SKM-1 treated with dmso at 0.1 percent for 144 hours (cell line): Measurements from ENCODE around the gene MAGI2.
"Not testable (repeated sequence)": the region's sequence is repeated elsewhere in the genome, so short reads cannot be mapped to it uniquely, and the experiment has no call there.

ENCODE experiments used
- DNase-seq: peaks from one replicate; lab custom pipeline; 2025; ENCODE audit not compliant: unreplicated experiment; lab: John Stamatoyannopoulos, UW

Gene MAGI2

DNA sequence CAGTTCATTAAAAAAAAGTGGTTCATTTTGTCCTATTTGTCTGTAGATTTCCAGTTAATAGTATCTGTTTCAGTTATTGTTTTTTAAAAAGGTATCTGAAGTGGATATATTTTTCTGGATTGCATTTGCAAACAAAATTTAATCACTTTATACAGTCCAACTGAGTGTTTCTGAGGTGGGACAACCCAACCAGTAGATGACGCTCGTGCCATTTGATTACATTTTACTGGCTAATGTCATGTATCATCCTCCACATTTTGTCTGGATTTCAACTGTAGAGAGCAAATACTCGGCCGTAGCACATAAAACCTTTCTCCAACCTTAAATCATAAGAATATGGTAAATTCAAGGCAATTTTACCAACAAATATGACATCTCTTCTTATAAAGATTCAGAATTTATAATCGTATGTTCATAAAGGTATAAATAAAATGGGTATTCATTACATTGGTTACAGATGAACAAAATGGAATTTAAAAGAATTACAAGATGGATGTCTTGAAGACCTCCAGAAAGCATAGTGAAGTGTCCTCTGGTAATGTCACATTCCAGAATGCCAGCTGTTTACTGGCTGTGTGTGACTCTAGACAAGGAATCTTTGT is 865.9 kb downstream of the MAGI2 start:
- no peak for DNase-seq

- DNase-seq, result peak; percentile 33
Measured at GRCh38 chr7:78585980-78586379, 867.5 kb downstream of the MAGI2 start.

GRCh38 chr7:78578686-78579085 is 874.8 kb downstream of the MAGI2 start:
- DNase-seq, result no peak

DNA sequence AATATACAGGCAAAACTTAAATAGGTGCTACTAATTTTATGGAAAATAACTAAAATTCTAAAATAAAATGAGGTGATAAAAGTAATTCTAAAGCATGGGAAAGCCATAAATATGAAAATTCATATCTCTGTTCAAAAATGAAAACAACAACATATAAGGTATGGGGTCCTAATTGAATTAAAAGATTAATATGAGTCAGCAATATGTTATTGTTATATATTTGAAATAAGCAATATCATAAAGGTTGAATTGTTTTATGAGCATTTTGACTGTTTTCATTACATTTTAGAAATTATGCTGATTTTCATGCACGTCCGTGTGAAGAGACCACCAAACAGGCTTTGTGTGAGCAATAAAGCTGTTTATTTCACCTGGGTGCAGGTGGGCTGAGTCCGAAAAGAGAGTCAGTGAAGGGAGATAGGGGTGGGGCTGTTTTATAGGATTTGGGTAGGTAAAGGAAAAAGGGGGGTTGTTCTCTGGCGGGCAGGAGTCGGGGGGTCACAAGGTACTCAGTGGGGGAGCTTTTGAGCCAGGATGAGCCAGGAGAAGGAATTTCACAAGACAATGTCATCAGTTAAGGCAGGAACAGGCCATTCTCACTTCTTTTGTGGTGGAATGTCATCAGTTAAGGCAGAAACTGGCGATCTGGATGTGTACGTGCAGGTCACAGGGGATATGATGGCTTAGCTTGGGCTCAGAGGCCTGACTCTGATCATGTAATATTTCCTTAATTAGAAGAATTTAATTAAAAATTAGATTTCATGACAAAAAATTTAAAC is 876.1 kb downstream of the MAGI2 start:
- DNase-seq, result not testable (repeated sequence)

- peak; percentile 7 for DNase-seq
Measured at GRCh38 chr7:78576236-78576635, 877.2 kb downstream of the MAGI2 start.

DNA sequence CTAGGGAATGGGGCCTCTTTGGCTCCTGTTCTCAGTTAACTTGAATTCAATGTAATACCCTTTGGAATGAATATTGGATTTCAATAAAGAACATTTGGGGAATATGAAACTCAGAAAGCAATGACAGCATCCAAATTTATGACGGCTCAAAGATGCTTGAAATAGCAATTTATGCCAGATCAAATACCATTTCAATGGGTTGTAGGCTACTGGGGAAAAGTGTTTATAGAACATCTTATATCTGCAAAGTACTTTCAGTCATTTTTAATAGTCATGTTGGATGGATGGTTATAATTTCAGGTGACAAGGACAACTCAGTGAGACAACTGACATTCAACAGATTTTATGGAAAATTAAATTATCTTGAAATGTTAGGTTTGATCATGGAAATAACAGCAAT is 882.2 kb downstream of the MAGI2 start:
- no peak for DNase-seq

DNA sequence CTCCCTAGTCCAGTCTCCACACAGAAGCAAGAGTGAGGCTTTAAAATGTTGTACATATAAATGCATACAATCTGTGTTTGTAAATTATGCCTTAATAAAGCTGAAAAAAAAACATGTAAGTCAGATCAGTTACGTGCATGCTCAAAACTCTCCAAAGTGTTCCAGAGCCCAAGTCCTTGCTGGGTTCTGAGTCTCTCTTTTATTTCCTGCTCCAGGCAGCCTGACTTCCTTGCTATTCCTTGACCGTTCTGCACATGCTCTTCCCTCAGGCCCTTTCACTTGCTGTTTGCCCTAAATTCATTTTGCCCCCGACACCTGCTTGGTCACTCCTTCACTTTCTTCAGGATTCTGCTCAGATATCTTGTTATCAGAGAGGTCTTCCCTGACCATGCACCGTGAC is 884.8 kb downstream of the MAGI2 start:
- DNase-seq, result no peak

DNA sequence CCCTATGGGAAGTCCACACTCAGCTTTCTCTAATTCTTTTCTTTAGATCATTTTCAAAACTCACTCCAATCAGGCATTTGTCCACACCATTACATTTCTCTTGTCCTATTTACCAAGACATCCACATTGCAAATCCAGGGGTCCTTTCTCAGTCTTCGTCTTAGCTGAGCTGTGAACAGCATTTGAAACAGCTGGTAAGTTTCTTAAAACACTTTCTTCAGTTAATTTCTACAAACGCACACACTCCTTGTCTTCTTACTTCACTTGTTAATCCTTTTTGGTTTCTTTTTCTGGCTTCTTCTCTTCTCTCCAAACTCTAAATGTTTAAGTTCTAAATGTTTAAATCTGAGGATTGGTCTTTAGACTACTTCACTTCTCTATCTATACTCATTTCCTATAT is 885.6 kb downstream of the MAGI2 start:
- no peak for DNase-seq

GRCh38 chr7:78565784-78566183 is 887.7 kb downstream of the MAGI2 start:
- DNase-seq, result no peak

DNA sequence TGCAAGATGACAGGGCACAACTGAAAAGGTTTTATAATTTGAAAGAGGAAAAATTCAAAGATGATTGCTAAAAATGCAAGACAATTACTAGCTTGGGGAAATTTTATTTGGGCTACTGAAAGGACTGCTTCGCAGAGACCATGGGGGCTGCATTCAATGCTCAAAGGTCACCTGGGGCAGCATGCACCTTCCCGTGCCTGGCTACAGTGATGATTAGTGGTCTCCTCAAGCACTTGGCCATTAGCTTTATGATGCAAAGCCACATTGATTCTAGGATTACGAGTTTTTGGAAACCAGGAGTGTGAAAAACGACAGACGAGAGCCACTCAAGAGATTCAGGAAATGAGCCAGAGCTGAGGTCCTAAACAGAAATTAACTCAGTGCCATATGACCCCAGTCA is 890.3 kb downstream of the MAGI2 start:
- no peak for DNase-seq

GRCh38 chr7:78562191-78562590 is 891.3 kb downstream of the MAGI2 start:
- no peak for DNase-seq

DNA sequence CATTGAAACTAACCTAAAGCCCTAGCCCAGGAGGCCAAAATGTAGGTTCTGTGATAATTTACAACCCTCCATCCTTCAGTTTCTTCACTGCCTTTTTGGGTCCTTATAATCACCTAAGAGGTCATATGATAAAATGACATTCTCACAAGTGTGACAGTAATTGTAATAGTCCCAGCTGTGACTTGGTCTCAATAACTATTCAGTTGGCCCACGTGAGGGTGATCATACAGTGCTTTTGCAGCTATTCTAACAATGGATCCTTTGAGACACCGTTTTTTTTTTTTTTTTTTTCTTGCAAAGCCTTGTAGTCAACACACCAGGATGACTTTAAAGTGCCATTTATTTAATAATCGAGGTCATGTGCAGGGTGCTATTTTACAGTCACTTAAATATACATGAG is 894.9 kb downstream of the MAGI2 start:
- DNase-seq, result no peak

DNA sequence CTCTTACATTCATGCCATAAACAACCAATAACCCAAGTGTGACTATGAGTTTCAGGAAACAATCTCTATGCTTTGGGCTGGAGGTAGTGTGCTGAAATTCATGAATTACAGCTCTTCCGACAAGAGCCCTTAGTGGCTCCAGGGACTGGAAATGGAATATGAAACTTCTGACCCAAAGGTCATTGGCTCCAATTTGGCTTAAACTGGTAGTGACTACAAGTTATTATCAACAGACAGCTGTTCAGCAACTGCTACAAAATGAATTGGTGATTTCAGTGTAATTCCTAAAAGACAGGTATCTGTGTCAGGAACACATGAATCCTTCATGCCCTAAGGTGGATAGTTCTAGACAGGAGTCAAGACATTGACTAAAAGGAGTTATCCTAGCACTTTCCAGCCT is 909.5 kb downstream of the MAGI2 start:
- no peak for DNase-seq

- no peak for DNase-seq
Measured at GRCh38 chr7:78542981-78543380, 910.5 kb downstream of the MAGI2 start.

DNA sequence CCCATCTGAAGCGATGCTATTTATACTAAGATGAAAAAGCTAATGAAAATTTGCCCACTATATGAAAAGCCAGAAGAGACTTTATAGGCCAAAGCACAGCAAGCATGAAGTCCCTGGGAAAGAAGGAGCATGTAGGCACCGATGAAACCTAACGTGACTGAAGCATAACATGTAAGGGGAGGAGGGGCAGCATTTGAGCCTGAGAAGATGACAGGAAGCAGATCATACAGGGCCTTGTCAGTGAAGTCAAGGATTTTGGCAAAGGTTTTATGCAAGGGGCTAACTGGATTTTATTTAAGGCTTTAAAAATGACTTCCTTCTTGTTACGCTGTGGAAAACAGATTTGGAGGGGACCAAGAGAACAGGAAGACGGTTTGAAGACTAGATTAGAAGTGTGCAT is 910.9 kb downstream of the MAGI2 start:
- DNase-seq, result no peak

- no peak for DNase-seq
Measured at GRCh38 chr7:78539825-78540224, 913.6 kb downstream of the MAGI2 start.

GRCh38 chr7:78535655-78536054 is 917.8 kb downstream of the MAGI2 start:
- no peak for DNase-seq

DNA sequence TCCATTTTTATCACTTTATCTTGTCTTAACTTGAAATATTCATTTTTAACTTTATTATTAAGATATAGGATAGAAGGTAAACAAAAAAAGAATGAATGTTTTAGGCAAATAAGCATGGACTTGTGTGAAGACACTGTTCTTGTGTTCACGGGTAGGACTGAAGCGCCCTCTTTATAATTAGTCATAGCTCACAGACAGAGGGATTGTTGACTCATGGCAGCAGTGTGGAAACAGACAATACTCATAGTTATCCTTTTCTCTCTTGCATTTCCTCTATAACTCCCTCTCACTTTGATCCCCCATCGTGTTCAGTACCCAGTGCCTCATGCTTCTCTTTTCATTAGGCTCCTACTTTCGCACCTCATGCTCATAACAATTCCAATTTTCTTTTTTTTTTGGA is 923.1 kb downstream of the MAGI2 start:
- DNase-seq, result no peak

DNA sequence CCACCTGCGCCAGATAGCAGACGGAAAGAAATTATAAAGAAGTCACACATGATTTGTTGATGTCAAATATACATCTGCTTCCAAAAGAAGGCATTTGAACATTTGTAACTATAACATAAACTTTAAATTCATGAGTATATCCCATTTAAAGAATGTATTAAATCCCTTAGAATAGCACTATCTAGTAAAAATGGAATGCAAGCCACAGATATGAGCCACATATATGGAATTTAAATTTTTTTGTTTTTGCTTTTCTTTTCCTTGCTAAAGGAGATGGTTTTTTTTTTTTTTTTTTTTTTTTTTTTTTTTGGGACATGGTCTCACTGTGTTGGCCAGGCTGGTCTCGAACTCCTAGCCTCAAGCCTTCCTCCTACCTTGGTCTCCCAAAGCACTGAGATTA is 924.1 kb downstream of the MAGI2 start:
- DNase-seq, result no peak

DNA sequence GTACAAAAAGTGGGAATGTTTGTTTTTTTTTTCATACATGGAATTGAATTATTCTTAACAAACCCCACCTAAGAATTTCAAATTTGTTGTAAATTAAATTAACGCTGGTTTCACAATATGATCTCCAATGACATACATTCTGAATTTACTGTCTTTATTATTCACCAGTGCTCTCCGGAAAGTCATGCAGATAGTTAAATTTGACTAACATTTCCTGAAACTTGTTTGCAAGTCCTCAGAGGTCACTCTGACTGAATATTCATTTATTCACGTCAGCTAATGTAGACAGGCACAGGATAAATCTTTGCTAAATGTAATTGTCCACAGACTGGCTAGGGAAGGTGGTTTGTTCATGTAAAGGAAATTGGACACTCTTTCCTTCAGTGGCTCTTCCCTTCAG is 924.5 kb downstream of the MAGI2 start:
- DNase-seq, result no peak

GRCh38 chr7:78523930-78524329 is 929.5 kb downstream of the MAGI2 start:
- DNase-seq, result no peak

DNA sequence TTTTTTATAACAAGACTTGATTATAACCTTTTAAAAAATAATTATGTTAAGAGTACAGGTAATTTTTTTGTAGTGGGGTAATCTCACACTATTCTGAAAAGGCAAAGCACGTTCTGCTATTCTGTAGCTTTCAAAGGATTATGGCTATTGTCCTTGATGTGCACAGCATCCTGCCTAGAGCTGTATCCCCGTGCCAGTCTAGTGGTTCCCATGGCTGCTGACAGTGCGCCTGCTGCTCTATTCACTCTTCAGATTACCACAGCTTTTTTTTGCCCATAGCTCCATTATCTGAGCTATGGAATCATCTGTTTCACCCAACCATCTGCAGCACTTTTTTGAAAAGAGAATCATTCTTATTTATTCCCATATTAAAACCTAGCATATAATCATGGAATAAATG is 931.5 kb downstream of the MAGI2 start:
- no peak for DNase-seq

GRCh38 chr7:78516450-78516849 is 937.0 kb downstream of the MAGI2 start:
- no peak for DNase-seq
